HG02763 (cell line): Measurements from ENCODE around the gene ANKS1B.
"Not testable (repeated sequence)": the region's sequence is repeated elsewhere in the genome, so short reads cannot be mapped to it uniquely, and the experiment has no call there.

Experiments used
- ATAC-seq: cut with Tn5 transposase; IDR thresholded peaks from one replicate; pipeline ENCODE4 v1.9.1; 2021; ENCODE audit warnings: mild to moderate bottlenecking, moderate library complexity; ENCODE audit not compliant: unreplicated experiment

Gene ANKS1B

DNA sequence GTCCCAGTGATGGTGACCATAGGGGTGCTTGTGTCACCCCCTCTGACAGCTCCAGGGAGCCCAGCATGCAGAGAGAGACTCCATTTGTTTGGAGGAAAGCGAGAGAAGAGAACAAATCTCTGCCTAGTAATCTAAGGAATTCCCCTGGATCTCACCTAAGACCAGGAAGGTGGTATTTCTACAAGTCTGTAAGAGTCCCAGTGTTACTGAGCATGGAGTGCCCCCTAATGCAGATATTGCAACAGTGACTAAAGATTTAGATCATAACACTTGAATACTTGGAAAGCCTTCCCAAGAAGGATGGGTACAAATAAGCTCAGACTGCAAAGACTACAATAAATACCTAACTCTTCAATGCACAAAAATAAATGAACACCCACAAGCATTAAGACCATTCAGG, 697.6 kb downstream of the ANKS1B start:
- ATAC-seq = no peak

DNA sequence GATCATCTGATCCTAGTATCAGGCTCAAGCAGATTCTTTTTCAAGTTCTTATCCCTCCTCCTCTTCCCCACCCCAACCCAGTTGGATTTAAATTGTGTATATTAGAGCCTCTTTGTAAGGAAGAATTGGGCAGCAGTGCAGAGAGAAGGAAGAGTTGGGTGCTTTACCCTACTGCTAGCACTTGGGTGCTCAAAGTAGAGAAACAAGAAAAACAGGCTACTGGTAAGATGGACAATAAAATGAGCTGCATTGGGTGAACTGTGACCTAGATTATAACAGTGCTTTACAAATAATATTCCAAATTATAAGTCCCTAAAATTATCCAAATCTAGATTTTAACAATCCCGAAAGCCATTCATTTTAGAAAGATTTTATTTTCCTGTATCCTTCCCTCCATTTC, 700.6 kb downstream of the ANKS1B start:
- ATAC-seq = no peak

DNA sequence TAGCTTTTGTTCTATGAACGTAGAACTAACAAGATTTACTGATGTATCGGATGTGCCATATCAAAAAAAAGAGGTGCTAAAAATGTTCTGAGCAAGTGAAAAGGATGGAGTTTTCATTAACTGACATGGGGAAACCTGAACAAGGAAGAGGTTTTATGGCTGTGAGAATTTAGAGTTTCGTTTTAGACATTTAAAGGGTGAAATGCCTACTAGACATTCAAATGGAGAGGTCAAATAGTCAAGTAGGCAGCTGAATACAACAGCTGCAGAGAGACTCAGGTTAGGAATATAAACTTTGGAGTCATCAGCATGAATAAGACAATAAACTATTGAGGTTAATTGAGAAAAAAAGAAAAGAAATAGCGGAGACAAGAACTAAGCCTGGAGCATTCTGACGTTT, 702.1 kb downstream of the ANKS1B start:
- no peak for ATAC-seq

DNA sequence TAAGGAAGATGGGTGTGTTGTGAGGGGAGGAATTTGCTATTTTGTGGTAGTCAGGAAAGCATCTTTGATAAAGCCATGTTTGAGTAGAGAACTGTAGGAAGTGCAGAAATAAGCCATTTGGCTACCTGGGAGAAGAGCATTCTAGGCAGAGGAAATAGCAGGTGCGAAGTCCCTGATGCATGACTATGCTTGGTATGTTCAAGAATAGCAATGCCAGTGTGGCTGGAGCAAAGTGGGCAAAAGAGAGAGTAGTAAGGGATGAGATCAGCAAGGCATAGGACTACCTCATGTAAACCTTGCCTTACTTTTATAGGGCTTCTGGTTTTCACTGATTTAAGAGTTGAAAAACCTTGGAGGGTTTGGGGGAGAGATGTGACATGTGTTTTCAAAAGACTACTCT, 702.6 kb downstream of the ANKS1B start:
- ATAC-seq = no peak

DNA sequence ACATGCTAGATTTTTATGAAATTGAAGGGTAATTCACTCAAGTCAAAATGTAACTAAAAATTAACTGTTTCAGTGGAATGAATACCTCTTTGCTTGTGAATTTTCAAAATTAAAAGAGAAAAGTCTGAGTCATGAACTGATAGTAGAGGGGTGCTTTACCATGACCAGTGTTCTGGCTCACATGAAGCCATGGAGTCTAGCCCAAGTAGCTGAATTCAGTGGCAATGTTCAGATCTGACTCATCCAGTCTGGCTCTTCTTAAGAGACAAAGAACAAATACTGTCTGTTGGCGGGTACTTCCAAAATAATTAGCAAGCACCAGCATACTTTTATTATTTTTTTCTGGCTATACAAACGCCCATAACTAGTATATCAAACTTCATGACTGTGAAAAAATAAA, 703.5 kb downstream of the ANKS1B start:
- ATAC-seq = no peak

DNA sequence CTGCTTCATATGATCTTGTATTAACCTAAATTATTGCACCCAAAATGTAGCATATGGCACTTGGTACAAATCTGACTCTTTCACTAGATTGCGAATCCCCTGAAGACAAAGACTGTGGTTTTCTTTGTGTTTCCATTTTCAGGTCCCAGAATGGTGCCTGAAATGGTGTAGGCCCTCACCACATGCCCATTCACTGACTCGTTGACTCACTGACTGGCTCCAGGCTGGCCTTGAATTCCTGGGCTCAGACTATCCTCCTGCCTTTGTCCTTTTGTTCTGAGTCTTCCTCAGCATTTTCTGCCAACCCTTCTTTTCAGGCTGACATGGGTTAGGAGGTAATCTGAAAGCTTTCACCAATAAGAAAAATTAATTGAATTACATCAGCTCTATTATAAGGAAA, 705.8 kb downstream of the ANKS1B start:
- ATAC-seq = no peak

DNA sequence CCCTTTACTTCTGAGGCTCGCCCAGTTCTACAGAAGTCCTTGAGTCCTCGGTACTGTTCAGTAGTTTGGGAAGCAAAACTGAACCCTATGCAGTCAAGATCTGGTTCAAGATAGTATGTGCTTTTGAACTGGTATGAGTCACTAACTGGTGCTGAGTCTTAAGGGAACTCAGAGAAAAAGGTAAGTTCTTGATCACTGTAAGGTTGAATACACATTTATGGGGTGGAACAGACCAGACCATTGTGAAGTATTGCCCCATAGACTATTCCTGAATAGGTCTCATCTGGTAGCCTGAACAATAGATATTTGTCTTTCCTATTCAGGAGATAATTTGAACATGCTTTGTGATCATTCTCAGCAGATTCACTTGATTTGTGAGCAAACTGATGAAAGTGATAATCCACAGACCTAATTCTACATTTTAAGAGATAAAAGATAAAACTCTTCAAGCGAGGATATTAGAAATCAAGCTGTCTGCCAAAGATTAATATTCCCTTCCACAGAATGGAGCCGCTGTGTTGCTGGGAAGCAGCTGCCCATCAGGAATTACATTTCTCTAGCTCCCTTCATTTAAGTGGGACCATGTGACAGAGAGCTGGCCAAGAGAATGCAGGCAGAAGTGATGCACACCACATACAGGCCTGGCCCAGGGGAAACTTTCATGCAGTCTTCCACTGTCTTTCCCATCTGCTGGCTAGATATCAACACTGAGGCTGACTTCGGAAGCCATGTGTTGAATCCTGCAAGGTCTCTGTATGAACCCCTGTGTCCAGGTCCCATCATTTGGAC, 707.0 kb downstream of the ANKS1B start:
- no peak for ATAC-seq

DNA sequence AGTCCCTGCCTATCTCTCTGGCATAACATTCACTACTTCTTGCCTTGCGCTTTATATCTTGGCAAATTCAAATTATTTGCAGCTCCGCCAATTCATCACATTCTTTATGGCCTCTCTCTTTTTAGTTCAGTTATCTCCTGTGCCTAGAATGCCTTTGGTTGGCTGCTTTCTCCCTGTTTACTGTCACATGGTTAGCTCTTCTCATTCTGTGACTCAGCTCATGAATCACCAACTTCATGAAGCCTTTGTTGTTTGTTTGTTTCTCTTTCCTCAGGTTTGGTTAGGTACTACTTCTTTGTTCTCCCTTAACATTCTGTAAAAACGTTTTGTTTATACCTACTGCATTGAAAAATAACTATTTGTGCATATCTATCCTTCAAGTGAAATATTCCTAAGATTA, 713.7 kb downstream of the ANKS1B start:
- no peak for ATAC-seq

DNA sequence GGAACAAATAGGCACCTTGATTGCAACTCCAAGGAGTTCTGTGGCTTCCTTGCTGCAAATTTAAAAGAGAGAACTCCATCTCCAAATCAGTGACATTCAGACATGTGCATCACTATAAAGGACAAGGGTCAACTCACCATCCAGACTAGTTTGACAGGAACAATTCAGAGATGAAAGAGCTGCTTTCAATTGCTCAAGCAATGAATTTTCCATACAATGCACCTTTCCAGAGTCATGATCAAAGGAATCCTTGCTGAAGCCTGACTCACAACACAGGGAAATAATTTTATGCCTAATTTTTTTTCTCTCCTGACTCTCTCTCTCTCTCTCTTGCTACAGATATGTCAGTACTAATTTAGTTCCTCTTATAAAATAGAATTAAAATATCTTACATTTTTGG, 717.7 kb downstream of the ANKS1B start:
- no peak for ATAC-seq

DNA sequence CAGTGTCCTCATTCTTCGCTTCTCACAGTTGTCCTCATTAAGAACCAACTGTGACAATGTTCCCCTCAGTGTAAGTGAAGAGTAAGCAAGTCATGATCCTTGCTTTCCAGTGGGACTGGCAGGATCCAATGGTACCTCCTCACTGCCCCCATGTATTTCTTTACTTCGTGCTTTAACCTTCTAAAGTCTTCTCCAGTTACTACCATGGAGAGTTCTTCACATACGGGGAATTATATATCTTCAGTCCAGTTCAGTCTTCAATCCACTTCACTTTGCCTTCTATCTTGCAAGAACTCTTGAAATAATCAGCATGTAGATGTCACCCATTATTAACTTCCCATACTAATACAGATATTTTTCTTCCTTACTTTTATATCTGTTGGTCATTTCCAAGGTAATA, 719.1 kb downstream of the ANKS1B start:
- no peak for ATAC-seq

DNA sequence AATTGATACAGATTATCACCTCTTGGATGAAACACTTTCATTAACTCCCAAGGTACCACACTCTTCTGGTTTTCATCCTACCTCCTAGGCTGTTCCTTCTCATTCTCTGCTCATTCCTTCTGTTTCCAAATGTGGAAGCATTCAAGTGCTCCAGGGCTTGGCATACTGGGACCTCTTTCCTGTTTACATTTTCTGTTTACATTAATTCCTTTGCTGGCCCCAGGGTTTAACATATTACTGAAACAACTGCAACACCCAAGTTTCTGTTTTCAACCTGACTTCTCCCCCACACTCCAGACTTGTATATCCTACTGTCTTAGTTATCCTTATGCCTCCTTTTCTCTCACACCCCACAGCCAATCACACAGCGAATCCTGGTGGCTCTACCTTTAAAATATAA, 723.5 kb downstream of the ANKS1B start:
- no peak for ATAC-seq

DNA sequence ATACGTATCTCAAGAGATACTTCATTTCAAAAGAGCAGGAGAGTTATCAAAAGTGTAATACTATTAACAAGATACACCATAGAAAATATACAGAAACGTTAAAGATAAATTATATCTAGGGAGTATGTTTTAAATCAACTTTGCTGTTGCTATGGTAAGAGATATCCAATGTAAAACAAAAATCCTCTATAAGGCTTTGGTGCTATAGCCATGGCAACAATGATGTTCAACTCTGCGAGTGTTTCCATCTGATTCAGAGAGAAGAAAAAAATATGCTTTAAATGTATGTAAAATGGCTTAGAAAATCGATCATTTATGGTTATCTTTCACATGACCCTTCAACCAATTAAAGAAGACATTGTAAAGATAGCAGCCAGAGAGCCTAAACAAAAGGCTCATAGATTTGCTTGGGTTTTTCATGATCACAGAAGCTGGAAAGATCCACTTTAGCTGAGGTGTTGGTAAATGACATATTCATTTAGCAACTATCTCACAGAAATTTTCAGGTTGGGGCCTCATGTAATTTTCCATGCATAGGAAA, 724.2 kb downstream of the ANKS1B start:
- no peak for ATAC-seq

DNA sequence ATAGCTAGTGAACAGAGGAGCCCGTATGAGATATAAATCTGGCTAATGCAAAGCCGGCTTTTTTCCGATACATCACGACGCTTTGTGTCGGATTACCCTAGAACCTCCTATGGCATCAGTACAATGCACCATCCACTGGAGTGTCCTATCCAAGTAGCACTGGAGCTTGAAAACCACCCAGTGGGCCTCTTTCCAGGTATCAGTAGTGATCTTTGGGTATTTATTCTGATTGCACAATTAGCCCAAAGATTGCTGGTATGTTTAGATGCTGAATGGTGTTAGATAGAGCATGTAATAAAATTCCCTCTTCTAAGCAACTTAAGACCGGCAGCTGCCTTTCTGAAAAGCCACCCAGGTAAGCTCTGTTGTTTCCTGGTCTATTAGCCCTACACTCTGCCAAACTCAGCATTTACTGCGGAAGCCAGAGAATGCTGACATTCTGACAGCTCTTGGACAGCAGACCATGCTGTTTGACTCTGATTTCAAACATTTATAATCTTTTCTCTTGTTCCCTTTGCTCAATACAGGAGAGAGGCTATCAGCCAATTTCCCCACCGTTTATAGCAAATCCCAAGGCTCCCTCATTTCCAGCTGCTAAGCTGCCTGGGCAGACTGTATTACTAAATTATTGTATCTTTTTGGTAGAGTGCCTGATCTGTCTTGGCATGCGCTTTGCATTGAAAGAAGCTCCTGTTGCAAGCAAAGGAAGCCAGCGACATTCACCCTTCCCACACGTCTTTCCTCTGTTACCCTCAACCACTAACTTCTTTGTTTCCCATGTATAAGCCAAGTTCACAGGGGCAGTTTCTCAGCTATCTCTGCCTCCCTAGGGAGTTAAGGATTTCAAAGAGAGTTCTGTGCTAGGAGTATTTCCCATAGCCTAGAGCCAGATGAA, 725.4 kb downstream of the ANKS1B start:
- no peak for ATAC-seq

DNA sequence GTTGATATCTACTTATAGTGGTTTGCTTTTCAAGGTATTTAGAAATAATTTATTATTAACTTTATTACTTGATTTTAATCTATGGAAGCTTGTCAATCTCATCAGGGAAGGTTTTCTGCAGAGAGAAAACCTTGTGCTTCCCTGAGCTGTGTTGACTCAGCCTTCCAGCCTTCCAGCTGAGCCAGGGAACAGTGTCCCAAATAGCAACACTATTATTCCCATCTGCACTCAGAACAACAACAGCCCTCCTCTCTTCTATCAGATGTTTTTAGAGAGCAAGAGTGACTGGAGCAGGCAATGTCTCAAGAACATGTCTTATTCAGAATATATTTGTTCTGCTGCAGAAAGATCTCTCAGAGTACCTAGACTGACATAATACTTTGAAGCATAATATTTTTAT, 727.1 kb downstream of the ANKS1B start:
- ATAC-seq = no peak

DNA sequence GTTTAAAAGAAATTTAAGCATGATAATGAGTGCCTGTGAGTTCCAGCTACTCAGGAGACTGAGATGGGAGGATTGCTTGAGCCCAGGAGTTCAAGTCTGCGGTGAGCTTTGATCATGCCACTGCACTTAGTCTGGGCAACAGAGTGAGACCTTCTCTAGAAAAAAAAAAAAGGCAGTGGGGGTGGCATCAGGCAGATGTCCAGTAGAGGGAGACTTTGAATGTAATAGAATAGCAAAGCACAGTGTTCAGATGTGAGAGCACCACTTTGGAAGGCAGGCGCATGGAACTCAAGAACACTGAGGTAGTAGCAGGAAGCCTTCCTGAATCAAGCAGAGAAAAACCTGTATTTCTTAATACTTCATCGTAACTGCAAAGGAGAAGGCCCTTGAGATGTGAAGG, 731.7 kb downstream of the ANKS1B start:
- ATAC-seq = no peak

DNA sequence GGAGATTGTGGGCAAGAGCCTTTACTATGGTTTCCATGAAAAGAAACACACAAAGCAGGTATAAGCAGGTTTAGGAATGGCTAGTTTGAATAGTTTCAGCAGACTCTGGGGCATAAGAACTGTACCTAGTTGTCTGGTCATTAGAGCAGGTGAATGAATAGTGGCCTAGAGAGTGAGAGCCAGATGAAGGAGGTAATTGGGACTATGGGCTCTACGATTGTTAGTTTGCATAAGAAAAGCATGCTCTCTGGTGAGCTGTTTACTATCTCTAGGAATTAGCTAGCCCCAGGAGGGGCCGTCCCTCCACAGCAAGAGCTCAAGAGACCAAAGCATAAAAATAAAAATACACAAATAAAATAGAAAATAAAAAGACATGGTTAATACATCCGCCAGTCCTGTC, 734.6 kb downstream of the ANKS1B start:
- no peak for ATAC-seq

DNA sequence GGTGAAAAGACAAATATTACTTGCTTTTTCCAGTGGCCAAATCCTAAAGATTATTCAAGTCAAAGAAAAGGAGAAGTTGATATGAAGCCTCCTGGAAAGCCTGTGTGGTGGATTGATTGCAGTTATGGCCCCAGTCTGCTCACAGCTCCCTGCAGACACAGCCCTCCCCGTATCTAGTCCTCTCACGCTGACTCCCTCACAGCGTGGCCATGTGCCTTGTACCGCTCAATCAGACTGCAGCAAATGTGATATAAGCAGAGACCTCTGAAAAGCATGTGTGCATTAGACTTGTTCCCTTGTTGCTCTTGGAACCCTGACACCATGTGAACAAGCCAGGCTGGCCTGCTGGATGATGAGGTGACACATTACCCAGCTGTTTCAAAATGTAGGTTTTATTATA, 735.2 kb downstream of the ANKS1B start:
- no peak for ATAC-seq

DNA sequence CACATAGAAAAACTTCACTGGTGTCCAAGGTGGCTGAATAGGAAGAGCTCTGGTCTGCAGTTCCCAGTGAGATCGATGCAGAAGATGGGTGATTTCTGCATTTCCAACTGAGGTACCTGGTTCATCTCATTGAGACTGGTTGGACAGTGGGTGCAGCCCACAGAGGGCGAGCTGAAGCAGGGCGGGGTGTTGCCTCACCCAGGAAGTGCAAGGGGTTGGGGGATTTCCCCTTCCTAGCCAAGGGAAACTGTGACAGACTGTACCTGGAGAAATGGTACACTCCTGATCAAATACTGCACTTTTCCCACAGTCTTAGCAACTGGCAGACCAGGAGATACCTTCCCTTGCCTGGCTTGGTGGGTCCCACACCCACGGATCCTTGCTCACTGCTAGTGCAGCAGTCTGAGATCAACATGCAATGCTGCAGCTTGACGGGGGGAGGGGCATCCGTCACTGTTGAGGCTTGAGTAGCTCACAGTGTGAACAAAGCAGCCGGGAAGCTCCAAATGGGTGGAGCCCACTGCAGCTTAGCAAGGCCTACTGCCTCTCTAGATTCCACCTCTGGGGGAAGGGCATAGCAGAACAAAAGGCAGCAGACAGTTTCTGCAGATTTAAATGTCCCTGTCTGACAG, 746.7 kb downstream of the ANKS1B start:
- not testable (repeated sequence) for ATAC-seq

DNA sequence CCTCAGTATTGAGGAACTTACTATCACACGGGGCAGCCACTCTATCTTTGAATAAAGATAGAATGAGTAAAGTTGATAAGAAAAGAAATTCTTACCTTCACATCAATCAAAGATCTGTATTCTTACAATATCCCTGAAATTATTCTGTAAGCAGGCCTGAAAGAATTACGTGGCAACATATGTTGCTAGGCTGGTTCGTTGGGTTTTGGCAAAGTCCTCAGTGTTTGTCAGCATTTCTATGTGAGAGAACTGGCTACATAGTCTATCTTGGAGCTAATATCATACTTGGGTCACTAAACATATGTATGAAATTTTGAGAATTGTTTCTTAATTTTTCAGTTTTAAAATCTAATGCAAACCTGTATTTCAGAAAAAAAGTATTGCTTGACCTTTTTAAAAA, 749.4 kb downstream of the ANKS1B start:
- no peak for ATAC-seq

DNA sequence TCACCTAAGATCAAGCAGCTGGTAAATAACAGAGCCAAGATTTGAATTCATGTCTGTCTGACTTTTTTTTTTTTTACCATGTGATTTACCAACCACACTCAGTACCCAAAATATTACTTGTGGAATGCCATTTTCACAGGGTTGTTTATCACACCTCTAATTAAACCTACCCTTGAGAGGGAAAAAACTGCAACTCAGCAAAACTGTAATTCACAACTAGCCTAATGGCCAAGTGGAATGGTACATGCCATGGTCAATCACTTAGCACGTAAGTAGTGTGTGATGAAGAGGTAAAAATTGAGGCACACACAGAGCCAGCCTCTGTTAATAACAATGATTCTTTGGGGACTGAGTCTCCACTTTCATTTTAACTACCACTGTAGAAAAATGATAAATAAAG, 750.0 kb downstream of the ANKS1B start:
- no peak for ATAC-seq

DNA sequence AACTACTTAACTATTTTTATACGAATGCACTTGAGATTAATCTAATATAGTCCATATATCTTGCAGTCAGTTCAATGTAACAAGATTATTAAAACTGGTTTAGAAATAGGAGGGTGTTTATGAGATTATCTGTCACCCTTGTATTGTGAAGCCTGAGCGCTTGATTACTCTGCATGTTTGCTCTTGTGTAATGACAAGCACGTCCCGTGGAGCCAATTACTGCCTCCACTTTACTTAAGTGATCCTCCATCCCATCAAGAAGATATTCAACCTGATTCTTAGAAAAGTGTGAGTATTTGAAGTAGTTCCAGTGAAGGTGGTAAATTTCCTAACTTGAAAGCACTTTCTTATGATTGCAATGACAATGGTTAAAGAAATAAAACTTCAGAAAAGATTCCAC, 752.4 kb downstream of the ANKS1B start:
- ATAC-seq = no peak

DNA sequence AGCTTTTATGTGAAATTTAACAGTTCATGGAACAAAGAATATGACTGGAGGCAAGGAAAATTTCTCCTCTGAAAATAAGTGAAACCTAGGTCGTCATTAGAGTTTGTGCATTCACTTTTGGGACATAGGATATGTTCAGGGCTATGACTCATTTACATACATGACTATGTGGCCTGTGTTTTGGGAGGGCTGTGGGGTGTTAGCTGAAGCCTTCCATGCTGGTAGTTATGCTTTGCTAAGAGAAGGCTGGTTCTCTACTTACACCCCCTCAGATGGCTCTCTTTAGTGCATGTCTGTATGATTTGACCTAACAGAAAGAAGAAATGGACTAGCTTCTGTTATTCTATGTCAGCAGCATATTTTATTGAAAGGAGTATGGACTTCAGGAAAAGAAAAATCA, 753.7 kb downstream of the ANKS1B start:
- no peak for ATAC-seq
